HG02623 (cell line): ENCODE results near the gene MYRIP.

Experiments used
- ATAC-seq: cut with Tn5 transposase; IDR thresholded peaks from one replicate; pipeline ENCODE4 v1.9.1; 2021; ENCODE audit warnings: moderate library complexity; ENCODE audit not compliant: unreplicated experiment

Gene MYRIP

DNA sequence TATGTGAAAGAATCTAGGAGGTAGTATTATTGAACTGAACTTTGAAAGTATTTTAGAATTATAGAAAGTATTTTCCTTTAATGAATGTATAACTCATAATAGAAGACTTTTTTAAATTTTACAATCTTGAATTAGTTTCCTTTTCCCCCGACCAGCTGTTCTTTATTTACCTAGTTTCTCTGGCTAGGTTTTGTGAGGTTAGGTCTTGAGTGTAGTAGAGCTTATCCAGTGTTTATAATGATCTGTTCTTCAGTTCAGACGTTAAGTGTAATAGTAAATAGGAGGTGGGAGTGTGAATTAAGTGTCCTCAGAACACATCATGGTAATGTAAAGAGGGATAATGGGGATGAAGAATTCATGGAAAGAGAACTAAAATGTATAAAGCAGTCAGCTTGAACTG is 93.8 kb downstream of the MYRIP start:
- no peak for ATAC-seq

GRCh38 chr3:39905788-39906187 is 96.4 kb downstream of the MYRIP start:
- ATAC-seq = no peak

- no peak for ATAC-seq
Observed at GRCh38 chr3:39907981-39908380, 98.6 kb downstream of the MYRIP start.

DNA sequence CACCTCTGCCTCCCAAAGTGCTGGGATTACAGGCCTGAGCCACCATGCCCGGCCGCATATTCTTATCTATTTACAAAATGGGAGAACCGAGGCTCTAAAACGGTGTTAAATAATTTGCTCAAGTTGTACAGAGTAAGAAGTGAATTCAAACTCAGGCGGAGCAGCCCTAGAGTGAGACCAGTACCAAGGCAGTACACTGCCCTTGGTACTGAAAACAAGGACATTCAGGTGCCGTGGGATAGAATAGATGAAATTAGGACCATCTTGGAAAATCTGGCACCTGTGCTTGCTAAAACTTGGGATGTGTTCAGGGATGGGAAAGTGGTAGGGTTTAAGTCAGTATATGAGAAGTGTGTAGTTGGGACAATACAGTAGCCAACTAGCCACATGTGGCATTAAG is 100.7 kb downstream of the MYRIP start:
- ATAC-seq = no peak

- no peak for ATAC-seq
Observed at GRCh38 chr3:39910826-39911464, 101.5 kb downstream of the MYRIP start.

DNA sequence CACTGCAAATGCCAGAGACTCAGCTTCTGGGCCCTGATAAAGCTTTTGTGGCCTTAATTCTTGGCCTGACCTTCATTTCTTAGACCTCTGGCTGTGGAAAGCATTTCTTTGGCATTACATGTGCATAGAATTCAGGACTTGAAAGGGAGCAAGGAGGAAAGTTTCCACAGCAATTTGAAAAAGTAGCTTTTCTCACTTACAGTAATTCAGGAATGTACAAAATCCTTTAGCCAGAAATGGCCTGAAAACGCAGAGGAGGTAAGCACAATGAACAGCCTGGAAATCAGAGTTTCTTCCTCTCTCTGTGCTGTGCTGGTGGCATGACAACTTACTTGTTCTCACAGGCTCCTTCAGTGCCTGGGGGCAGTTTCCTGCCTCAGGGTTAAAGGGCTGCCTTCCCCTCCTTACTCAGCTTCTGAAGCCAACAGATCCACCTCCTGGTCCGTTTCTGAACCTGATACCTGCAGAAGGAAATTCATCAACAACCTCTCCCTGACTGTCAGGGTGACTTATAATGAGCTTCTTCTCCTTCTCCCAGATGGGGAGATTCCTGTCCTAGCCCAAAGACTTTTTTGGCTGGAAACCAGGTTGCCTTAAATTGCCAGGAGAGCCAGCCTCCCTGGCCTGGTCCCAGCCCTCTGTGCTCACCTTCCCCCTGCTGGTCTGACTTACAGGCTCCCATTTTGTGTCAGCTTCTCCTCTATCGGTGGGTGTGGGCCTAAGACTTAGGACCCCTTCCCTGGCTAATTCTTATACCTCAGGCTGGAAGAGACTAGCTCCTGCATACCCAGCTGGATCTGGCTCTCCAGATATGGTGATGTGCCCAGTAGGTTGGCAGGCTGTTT is 102.3 kb downstream of the MYRIP start:
- no peak for ATAC-seq

DNA sequence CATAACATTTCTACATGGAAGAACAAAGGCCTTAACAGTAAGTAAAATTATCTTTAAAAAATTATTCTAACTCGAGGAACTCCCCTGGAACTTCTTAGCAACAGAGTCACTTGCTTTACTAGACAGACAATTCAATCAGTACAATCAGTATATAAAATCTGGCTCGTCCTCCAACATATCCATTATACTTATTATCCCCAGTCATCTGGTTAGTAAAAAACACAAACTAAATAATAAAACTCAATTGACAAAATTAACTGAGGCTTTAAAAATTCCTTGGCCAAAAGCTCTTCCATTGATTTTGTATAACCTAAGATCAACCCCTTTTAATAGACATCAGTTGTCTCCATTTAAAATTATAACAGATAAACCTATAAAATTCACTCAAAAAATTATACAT is 105.6 kb downstream of the MYRIP start:
- no peak for ATAC-seq

DNA sequence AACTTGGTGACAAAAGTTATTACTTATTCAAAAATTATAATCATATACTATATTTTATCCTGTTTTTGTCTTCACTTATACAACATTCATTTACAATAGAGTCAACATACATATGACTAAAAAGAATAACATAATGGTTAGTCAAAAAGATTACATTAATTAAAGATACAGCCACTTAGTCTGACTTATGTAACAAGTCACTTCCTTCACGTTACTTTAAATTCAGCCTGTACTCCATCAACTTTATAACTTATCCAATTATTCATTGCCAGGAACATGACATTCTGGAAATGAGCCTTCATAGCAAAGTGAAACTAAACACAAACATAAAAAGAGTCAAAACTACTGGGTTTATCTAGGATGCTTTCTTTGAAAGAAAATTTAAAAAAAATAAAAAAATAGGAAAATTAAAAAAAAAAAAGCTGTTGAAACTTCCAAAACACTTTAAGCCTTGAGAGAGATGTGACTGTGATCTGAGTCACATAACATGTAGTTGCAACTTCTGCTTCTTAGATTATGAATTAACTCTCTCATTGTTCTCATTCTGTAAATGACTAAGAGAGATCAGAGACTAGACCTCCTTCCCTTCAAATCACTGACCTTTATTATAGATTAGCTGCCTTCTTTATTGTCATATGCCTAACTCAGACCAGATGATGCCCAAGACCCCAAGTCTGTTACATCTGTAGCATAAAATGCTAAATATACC is 107.8 kb downstream of the MYRIP start:
- no peak for ATAC-seq

- ATAC-seq = no peak
Observed at GRCh38 chr3:39919281-39919680, 109.9 kb downstream of the MYRIP start.

DNA sequence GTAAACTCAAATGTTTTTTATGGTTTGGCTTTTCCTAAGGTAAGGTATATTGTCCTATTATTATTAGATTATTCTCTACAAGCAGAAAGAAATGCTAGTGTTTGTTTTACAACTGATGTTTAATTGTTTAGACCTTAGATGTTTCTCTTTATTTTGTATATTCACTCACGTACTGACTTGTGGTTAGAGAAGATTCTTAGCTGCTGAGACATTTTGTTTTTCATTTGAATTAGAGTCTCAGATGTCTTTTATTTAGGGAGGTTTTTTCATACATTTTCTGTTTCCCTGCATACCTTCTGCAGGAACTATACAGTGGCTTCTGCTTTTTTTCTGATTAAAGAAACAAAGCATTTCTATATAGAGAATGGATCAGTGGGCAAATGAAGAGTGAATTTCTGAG is 110.9 kb downstream of the MYRIP start:
- no peak for ATAC-seq

DNA sequence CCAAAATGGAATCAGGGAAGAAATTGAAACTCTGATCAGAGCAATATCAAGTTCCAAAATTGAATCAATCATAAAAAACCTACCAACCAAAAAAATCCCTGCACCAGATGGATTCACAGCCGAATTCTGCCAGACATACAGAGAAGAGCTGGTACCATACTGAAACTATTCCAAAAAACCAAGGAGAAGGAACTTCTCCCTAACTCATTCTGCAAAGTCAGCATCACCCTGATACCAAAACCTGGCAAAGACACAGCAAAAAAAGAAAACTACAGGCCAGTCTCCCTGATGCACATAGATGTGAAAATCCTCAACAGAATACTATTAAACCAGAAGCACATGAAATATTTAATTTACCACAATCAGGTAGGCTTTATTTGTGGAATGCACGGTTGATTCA is 118.1 kb downstream of the MYRIP start:
- no peak for ATAC-seq

DNA sequence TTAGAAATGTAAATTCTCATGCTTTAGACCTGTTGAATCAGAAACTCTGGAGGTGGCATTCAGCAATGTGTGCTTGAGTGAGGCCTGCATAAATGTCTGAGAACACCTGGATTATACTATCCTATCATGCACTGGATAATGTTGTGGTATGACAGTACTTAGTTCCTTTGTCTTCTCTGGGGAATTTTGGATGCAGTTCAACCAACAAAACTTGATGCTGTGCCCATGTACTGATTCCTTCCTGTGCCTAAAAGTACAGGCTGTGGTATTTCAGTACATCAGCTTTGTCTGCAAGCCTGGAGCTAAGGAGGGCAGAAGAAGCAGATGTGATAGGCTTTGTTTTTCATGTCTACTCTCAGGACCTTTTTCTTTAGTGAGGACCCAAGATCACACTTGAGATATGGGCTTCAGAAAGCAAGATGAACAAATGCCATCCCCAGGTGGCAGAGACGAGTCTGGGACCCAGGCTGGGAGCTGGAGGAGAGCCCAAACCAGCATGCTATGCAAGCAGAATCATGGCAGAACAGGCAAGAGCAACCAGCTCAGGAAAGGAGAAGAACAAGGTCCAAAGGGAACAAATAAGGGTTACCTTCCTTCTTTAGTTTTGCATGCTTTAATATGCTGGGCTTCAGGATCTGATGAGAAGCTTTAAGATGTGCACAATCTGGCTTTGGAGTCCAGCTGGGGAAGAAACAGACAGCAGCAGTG is 124.7 kb downstream of the MYRIP start:
- no peak for ATAC-seq

DNA sequence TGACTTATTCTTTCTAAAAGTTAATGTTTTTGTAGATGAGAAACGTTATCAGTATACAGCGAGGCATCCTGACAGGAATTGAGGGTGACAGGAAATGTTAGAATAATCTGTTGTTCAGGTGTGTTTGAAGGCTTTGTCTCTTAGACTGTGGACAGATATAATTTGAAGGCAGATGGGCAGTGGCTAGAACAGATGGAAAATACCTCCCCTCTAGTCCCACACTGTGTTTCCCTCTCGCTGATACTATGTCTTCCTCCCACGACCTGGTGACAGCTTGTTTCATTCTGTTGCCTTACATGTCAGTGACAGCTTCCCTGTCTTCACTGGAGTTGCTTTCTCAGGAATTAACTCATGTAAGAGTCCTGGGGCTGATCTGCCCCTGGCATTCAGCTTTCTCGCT is 125.3 kb downstream of the MYRIP start:
- ATAC-seq = no peak

DNA sequence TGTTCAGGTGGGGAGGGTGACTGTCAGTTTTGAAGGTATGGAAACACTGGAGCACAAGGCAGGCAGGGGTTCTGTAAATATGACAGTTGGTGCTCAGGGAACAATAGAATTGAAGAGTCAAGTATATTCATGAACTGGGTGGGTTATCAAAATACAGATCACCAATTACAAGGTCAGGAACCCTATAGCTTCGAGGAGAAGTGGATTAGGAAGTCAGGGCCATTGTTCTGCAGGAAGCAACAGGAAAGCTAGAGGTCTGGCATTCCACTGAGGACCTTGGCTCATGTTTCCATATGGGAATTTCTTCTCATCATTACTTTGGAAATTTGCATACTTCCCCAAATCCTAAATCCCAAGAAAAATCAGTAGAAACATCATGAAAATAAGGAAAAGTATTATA is 125.9 kb downstream of the MYRIP start:
- no peak for ATAC-seq

DNA sequence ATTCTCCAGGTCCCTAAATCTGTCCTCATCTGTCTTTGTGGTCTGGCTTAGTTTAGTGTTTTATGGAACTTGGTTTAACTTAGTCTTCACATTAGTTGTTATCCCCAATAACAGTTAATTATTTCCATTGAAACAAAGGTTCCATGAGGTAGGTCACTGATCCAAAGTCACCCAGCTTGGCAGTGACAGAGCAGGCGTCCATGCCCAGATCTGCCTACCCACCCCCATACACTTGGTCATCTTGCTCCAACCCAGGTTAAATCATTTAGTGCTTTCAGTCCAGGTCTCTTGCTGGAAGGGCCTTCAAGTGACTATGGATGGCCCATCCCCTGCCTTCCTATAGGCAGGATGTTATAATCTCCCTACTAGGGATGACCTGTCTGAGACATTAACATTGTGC is 127.4 kb downstream of the MYRIP start:
- no peak for ATAC-seq

DNA sequence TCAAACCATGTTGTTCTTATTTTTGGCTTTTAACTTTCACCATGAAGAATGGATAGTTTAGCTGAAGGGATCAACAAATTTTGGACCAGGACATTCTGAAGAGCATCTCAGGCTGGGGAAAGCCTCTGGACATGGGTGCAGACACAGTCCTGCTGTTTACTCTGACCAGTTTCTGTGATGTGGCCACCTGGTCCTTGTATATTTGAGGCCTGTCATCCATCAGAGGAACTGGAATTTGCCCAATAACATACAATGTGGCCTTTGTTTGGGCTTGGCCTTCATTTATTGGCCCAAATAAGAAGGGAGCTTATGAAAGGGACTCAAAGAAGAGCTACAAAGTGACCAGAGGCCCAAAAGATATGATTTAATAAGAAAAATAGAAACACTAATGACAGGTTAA is 127.9 kb downstream of the MYRIP start:
- ATAC-seq = no peak

DNA sequence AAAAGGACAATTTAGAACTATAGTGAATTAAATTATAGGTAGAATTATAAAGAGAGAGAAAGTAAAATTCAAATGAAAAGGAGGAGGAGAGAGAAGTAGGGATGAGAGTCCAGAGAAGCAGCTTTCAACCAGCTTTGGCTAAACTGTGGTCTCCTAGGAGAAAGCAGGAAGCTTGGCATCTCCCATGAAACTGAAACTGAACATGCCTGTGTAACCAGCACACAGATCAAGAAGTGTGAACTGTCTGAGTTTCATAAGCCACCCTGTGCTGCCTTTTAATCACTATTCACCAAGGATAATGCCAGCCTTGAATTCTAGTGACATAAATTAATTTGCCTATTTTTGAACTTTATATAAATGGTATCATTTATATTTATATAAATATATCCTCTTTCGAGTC is 128.5 kb downstream of the MYRIP start:
- ATAC-seq = no peak

DNA sequence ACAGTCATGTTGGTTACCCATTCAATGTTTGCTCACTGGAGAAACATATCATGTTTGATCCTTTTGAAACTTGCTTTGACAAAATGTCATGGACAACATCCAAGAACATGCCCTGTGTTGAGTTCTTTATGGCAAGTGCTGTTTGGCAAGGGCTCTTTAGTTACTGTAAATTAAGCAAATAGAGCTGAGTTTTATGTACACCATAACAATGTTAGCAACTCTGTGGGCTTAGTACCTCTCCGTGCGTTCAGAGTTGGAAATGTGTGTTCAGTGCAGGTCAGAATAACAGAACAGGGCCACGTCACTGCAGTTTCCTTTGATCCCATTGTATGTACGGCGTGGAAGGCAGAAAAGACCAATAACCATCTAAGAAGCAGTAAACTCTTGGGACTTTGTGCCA is 132.5 kb downstream of the MYRIP start:
- ATAC-seq = no peak

DNA sequence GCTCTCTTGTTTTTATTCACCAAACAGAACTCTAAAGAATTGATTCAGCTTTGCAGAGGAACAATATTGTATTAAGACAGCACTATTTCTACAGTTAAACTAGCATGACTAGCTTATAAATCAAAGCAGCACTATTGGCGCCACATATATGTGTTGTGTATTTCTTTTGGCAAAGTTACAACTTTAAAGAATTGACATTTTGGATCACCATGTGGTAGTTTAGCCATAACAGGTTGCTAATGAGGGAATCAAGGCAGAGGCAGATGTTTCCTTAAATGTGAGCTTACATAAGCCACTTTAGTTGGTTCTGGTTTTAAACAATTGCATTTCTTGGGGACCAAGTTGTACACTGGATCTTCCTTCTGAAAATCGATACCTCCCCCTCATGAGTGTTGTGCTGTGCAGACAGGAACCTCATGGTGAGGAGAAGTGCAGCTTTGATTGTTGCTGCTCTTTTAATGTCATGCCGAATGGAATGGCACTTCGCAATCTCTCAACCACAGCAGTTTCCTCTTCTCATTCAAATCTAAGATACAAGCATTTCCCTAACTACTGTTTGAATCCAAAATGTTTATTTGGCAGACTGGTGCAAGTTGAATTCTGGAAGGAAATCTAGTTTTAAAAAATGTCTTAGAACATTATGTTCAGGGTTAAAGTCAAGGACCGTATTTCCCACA is 151.2 kb downstream of the MYRIP start:
- ATAC-seq = no peak

- ATAC-seq = no peak
Observed at GRCh38 chr3:39961230-39961629, 151.8 kb downstream of the MYRIP start.

DNA sequence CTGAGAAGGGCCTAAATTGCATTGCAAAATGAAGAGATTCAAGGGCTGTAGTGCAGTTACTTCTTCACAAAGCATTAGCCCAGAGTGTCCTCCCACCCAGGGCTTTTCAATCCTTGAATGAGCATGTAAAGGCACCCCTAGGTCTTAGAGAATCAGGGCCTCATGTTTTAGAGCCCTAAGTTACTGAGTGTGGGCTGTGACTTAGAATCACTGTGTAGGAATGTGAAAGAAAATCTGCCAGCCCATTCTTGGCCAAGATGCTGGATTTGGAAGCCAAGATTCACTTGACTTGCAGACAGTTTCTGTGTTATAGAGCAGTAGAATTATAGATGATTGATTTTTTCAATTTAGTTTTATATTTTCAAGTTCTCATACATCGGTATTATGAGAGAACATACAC is 153.2 kb downstream of the MYRIP start:
- ATAC-seq = no peak
